GM12875 (cell line): ENCODE measurements around the gene WDR83.
"Not testable (repeated sequence)": the region's sequence is repeated elsewhere in the genome, so short reads cannot be mapped to it uniquely, and the experiment has no call there.

ENCODE experiments used
- H3K4me3 ChIP-seq: one replicate; pipeline ENCODE4 v1.5.1; 2011; ENCODE audit warnings: low read depth, low read length, control low read depth
- TF ChIP-seq, protein P1 (sequence below): IDR thresholded peaks from 2 replicates; pipeline ENCODE4 v1.5.1; 2011; ENCODE audit warnings: low read depth, mild to moderate bottlenecking, control low read depth, inconsistent platforms, low read length, moderate library complexity, borderline replicate concordance; ENCODE audit not compliant: insufficient read depth

The WDR83 gene

DNA sequence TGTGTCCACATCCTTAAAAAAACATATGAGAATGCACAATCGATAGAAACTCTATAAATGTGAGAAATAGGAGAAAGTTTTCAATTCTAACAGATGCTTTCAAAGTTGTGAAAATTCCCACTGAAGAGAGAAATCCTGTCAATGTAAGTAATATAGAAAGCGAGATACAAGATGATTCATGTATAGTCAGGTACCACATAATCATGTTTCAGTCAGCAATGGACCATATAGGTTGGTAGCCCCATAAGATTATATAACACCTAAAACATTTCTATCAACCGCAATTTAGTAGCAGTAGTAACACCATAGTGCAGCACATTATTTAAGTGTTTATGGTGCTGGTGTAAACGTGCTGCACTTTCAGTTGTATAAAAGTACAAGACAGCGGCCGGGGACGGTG is 37.4 kb upstream of the WDR83 start:
- TF ChIP-seq, protein P1, sequence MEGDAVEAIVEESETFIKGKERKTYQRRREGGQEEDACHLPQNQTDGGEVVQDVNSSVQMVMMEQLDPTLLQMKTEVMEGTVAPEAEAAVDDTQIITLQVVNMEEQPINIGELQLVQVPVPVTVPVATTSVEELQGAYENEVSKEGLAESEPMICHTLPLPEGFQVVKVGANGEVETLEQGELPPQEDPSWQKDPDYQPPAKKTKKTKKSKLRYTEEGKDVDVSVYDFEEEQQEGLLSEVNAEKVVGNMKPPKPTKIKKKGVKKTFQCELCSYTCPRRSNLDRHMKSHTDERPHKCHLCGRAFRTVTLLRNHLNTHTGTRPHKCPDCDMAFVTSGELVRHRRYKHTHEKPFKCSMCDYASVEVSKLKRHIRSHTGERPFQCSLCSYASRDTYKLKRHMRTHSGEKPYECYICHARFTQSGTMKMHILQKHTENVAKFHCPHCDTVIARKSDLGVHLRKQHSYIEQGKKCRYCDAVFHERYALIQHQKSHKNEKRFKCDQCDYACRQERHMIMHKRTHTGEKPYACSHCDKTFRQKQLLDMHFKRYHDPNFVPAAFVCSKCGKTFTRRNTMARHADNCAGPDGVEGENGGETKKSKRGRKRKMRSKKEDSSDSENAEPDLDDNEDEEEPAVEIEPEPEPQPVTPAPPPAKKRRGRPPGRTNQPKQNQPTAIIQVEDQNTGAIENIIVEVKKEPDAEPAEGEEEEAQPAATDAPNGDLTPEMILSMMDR: no peak
- H3K4me3 ChIP-seq: no peak overlapping the region

GRCh38 chr19:12636631-12637030 is 30.0 kb upstream of the WDR83 start:
- no peak overlapping the region for H3K4me3 ChIP-seq
- TF ChIP-seq, protein P1: no peak

GRCh38 chr19:12638611-12639182 is 27.9 kb upstream of the WDR83 start:
- TF ChIP-seq, protein P1: no peak
- no peak overlapping the region for H3K4me3 ChIP-seq

- H3K4me3 ChIP-seq: peak overlapping the region; percentile 28
- TF ChIP-seq, protein P1: peak; percentile 85
These were observed 26.6 kb upstream of the WDR83 start for GRCh38 chr19:12639901-12640613.

- H3K4me3 ChIP-seq: no peak overlapping the region
- TF ChIP-seq, protein P1: no peak
These were observed 25.2 kb upstream of the WDR83 start for GRCh38 chr19:12641456-12641855.

DNA sequence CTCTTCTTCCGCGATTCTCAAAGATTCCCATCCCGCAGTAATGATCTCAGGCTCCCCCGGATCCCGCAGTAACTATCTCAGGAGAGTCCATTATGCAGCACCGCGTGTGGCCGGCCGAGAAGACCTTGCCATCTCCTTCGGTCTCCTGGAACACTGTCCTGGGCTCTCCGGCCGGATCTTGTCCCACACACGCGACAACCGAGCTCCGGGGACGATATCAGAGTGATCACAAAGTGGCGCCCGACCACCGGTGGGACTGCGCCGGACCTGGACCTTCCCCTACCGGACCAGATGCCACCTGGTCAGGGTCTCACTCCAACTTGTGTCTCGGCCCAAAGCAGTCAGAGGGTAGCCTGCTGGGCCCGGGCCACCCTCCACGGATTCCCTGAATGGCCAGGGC is 24.1 kb upstream of the WDR83 start:
- no peak overlapping the region for H3K4me3 ChIP-seq
- TF ChIP-seq, protein P1: no peak

GRCh38 chr19:12643716-12644115 is 22.9 kb upstream of the WDR83 start:
- H3K4me3 ChIP-seq: not testable (repeated sequence)
